NCI-H146 treated with DMSO at 0.1 percent for 48 hours (cell line): ENCODE measurements around the gene DIRAS1.

Experiments used
- DNase-seq: peaks from one replicate; lab custom pipeline; 2025; ENCODE audit not compliant: unreplicated experiment; lab: John Stamatoyannopoulos, UW

DIRAS1 gene, protein sequence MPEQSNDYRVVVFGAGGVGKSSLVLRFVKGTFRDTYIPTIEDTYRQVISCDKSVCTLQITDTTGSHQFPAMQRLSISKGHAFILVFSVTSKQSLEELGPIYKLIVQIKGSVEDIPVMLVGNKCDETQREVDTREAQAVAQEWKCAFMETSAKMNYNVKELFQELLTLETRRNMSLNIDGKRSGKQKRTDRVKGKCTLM

DNA sequence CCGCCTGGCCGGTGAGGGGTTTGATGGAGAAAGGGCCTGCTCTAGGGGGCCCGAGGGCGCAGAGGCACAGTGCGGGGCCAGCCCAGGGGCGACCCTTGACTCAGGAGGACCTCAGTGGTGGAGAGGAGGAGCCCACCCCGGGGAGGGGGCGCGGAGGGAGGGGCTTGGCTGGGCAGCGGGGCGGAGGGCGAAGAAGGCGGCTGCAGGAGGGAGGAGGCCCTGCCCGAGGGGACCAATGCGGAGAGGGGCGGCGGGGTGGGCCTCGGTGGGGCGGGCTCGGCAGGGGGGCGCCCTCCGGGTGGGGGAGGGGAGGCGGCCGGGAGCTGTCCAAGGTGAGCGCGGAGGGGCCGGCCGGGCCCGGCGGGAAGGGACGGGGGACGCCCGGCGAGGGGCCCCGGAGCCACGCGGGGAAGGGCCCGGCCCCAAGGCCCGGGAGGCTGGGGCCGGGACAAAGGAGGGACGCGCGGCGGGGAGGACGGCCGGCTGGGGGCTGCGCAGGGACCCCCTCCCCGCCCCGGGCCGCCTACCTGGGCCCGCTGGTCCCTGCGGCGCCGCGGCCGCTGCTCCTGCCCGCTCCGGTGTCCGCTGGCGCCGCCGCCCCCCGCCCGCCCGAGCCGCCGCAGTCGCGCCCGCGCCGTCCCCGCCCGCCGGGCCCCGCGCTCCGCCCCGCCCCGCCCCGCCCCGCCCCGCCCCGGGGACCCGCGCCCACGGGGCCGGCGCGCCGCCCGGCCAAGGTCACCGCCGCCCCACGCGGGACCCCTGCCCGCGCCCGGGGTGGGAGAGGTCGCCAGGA, at the start of gene DIRAS1:
TSS of gene DIRAS1 (minus strand) at position 596 of the 793 bp plus-strand sequence. CDS start 3,566 bp downstream, outside the sequence.
- no peak for DNase-seq

DNA sequence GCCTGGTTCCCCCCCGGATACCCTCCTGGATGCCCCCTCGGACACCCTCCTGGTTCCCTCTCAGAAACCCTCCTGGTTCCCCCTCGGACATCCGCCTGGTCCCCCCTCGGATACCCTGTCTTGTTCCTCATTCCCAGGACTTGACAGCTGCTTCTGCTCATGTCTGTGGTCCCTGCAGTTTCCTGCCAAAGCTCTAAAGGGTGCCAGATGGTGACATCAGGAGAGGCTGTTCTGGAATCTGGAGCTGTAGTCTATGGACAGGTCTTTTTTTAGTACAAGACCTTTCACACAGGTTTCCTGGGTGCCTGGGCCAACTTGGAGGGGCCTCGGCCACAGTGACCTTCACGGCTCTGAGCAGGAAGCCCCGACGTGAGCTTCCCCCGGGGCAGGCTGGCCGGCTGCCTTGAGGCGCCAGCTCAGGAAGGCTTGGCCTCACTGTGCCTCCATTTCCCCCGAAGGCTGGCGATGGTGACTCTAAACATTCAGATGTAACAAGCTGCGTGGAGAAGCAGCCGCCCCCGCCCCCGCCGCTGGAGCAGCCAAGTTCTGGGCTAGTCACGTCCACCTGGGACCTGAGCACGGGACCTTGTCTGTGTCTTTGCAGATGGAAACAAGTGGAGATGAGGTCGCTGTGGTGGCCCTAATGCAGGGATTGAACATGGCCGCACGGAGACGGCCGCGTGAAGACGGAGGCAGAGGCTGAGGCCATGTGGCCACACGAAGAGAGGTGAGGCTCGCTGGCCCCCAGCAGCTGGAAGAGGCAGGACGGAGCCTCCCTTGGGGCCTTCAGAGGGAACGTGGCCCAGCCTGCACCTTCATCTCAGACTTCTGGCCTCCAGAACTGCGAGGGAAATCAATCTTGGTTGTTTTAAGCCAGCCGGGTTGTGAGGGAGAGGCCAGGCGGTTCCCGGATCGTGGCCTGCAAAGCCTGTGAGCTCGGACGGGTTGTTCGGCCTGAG, 49.2 kb upstream of the DIRAS1 start:
- no peak for DNase-seq

- no peak for DNase-seq
Measured at GRCh38 chr19:2769218-2769617, 48.0 kb upstream of the DIRAS1 start.

GRCh38 chr19:2768365-2769132, 47.4 kb upstream of the DIRAS1 start:
- DNase-seq, result no peak

DNA sequence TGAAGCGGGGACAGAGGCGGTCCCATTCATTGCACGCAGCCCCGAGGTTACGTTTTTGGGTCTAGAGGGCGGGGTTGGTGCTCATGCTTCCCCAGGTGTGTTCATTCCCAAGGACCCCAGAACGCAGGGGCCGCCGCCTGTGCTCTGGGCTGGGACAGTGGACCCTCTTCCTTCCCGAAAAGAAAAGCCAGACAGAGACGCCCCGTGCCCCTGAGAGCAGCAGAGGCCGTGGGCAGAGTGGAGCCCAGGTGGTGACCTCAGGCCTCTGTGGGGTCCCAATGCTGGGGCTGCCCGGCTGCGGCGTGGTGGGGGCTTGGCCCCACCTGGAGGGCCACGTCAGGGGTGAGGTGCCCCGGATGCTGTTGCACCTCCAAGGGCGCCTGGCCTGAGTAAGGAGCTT, 46.5 kb upstream of the DIRAS1 start:
- no peak for DNase-seq

DNA sequence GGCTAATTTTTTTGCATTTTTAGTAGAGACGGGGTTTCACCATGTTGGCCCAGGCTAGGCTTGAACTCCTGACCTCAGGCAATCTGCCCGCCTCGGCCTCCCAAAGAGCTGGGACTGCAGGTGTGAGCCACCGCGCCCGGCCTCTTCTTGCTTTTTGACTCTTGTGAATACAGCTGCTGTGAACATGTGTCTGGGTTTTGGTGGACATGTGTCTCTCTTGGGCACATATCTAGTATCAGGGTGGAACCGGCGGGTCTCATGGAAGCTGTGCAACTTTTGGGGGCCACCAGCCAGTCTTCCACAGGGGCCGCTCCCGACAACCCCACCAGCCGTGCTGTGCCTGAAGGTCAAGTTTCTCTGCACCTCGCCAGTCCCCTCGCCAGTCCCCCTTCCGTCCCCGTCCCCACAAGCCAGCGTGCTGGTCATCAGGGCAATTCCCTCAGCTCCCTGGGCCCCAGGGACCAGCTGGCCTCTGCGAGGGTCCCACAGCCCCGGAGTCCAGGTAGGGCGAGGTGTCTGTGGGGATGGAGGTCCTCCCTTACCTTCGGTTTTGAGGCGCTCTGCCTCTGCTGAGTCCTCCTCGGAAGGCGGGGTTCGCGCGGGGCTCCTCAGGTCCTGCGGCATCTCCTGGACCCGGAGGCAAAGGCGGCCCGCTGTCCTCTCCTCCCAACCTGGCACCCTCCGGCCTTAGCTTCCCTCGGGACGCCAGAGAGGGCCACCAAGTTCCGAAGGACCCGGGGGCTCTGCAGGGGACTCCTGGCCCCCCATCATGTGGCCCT, 45.6 kb upstream of the DIRAS1 start:
- DNase-seq, result no peak

- DNase-seq, result no peak
Measured at GRCh38 chr19:2765376-2765775, 44.2 kb upstream of the DIRAS1 start.

DNA sequence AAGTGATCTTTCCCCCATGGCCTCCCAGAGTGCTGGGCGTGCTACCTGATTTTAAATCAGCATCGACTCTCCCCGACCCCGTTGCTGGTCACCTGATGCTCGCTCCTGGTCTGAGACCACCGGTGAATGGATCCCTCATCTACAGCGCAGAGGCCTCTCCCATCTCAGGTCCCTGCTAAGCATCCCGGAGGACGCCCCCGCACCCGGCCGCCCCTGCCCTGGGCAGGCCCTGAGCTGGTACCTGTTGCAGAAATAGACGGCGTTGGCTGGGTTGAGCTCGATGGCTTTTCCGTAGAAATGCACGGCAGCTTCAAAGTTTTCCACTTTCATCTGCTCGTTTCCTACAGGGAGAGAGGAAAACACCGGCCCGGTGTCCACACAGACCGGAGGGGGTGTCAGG, 43.8 kb upstream of the DIRAS1 start:
- DNase-seq, result no peak

DNA sequence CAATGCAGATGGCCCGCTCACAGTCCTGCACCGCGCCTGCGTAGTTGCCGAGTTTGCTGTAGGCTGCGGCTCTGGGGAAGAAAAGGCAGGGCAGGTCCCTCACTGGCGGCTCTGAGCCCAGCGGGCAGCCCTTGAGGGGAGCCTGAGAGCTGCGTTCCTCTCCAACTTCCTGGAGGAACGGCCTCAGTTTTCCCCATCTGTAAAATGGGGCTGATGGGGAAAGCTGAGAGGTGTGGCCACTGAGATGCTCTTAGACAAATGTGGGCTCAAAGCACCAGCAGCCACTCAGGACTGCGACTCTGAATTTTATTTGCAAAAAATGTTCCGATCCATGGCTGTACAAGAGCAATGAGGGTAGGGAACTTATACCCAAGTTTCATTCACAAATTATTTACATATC, 42.5 kb upstream of the DIRAS1 start:
- DNase-seq, result no peak

- DNase-seq, result no peak
Measured at GRCh38 chr19:2762783-2763496, 41.8 kb upstream of the DIRAS1 start.

GRCh38 chr19:2761876-2762782, 41.0 kb upstream of the DIRAS1 start:
- DNase-seq, result no peak

GRCh38 chr19:2761309-2761677, 40.1 kb upstream of the DIRAS1 start:
- DNase-seq, result no peak

DNA sequence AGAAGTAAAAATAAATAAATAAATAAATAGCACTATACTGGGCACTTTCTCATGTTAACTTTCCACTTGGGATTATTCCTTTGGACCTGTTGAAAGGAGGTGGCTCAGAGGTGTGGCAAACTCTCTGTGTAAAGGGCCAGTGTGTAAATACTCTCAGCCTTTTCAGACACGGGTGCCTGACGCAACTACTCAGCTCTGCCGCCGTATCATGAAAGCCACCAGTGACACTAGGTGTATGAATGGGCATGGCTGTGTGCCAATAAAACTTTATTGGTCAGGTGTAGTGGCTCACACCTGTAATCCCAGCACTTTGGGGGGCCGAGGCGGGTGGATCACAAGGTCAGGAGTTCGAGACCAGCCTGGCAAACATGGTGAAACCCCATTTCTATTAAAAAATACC, 38.8 kb upstream of the DIRAS1 start:
- DNase-seq, result no peak

DNA sequence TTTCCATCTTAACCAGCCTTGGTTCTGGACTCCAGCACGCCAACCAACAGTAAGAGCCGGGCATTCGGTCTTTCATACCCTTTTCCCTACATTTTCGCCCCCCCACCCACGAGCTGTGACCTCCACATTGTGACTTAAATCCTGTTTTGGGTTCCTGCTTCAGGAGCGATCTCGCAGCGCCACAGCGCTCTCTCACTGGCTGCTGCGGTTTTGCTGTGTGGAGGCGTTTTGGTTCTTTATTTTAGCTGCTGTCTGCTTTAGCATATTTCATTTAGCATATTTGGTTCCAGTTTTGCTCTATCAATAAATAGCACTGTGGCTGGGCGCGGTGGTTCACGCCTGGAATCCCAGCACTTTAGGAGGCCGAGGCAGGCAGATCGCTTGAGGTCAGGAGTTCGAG, 38.2 kb upstream of the DIRAS1 start:
- no peak for DNase-seq

GRCh38 chr19:2758601-2759313, 37.6 kb upstream of the DIRAS1 start:
- DNase-seq, result no peak

- DNase-seq, result no peak
Measured at GRCh38 chr19:2756921-2757881, 36.0 kb upstream of the DIRAS1 start.

GRCh38 chr19:2756477-2756876, 35.3 kb upstream of the DIRAS1 start:
- no peak for DNase-seq
